NCI-H510A (cell line): ENCODE measurements around the gene CRABP2.

Experiments
- DNase-seq: peaks from one replicate; lab custom pipeline; 2025; lab: John Stamatoyannopoulos, UW

CRABP2 gene

DNA sequence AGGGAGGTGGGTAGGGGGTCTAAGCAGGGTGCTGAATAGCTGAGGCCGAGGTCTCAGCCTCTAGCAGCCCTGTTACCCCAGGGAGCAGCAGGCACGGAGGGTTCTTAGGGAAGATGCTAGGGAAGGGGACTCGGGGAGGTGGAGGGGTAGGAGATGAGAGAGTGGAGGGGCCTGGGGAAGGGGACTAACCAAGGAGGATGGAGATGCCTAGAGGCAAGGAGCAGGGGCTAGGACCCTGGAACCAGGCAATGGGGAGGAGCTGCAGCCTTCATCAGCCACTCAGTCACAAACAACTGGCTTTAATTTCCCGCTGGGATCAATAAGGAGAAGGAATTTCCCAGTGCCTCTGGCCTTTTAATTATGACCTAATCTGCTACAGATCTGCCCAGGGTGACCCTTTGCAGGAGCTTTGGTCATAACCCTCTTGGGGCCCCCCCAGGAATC lies 2.9 kb upstream of the CRABP2 start:
- no peak for DNase-seq

DNA sequence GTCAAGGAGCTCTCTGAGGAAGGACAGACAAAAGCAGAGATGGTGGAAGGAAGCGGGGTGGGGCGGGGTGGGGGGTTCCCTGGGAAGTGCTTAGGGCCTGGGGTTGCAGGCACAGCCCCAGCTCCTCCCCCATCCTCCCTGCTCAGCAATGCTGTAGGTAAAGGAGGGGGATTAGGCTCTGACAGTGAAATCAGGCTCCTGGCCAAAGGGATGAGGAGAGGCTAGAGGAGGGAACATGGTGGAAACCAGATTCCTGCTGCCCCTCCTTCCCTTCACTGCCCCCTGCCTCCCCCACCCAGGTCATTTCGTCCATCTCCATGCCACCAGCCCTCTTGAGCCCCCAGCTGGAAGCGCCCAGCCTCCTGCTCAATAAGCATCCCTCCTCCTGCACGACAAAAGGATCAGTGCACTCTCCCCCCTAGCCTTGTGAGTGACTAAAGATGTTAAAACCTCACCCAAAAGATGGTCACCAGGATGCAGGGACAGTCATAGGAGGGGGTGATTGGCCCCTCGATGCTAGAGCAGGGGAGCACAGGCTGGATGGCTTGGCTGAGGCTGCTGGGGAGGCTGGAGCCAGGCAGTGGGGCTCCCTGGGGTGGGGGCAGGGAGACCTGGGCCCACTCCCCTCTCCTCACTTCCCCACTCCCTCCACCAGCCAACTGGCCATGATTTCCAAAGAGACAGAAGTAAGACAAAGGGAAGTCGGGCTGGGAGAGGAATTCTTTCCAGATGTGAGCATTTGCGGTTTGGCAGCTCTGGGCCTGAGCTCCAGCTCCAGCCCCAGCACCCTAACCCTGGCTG lies 2.2 kb upstream of the CRABP2 start:
- DNase-seq: no peak

DNA sequence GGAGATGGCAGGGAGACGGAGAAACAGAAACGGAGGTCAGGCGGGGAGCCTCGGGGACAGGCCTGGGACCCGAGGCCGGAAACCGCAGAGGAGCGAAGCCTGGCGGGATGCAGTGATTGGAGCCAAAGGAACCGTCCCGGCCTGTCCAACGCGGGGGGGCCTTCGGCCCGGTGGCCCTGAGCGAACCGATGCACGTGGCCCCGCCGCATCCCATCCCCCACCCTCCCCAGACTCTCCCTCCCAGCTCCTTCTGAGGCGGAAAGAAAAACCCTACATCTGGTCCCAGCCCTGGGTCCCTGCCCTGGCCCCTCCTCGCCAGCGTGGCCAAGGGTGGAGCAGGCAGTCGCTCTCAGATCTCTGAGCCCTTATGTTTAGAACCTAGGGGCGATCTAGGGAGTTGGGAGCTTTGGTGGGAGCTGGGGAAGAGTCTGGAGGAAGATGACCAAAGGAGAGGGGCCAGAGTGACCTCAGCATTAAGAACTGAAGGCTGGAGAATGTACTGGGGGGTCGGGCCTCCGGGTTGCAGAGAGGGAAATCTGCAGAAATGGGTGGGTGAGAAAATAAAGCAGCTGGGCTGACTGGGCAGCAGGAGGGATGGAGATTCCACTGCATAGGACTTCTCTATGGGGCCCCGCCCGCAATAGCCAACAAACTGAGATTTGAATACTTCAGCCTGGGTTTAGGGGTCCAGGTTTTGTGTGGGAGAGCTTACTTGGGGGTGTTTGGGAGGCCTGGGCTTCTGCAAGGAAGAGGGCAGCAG lies 1.5 kb upstream of the CRABP2 start:
- no peak for DNase-seq

DNA sequence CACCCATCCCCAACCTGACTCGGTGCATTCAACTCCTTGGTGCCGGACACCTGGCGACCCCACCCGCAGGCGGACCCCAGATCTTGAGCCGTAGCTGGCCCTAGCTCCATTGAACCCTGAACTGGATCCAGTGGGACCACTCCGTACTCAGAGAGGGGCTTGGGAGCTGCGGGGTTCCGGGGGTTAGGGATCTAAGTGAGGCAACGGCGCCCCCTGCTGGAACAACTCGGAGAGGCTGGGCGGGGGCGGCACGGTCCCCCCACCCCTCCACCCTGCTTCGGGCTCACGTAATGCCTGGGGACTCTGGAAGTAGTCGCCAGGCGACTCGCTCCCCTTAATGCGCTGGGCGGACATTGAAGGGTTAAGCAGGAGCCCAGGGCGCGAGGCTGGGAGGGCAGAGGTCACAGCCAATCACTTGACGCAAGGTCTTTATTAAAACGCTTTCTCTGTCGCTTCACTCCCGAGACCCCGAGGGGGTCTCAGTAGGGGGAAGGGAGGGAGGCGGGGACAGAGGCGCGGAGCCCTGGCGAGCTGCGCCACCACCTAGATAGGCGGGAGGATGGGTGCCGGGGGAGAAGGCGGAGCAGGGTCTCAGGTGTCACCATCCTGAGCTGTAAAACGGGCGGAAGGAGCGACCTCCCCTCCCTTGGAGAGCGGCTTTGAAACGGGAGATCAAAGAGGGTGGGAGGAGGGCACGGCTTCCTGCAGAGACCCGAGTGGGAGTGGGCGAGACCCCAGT lies 704 bp upstream of the CRABP2 start:
- DNase-seq: peak; percentile 87

DNA sequence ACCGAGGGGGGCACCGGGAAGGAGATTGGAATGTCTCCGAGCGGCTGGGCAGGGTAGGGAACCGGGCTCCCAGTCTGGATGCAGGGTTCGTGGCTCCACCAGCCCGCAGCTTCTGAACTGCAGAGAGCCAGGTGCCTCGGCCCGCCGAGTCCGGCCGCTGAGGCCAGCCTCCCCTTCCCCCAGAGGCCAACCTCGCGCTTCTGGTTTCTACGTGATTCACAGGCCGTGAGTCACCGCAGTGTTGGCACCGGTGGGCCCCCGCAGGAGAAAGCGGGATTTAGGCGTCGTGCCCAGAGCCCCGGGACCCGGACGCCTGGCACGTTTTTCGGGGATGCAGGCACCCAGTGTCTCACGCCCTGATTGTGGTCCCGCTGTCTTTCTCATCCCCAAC lies 458 bp downstream of the CRABP2 start:
- DNase-seq: no peak

DNA sequence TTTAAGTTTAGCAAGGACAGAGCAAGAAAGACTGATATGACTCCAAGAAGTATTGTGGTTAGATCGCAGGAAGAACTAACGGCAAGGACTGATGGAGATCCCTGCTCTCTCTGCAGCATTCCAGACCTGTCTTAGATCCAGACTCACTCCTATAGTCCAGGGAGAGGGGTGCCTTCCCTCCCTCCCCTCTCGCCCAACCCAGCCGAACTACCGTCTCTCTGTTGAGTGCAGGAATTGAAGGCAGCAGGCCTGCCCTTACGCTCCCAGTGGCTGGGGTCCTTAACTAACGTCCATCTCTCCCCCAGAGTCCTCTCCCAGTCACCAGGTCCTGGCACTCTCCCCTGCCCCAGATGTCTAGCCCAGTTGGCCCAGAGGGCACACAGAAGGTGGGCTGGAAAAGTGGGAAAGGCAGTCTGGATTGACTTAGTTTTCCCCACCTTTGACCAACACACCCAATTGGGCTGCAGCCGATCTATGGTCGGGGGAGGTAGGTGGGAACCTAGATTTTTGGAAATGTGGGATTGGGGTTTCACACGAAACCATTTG lies 1.1 kb downstream of the CRABP2 start:
- DNase-seq: no peak

DNA sequence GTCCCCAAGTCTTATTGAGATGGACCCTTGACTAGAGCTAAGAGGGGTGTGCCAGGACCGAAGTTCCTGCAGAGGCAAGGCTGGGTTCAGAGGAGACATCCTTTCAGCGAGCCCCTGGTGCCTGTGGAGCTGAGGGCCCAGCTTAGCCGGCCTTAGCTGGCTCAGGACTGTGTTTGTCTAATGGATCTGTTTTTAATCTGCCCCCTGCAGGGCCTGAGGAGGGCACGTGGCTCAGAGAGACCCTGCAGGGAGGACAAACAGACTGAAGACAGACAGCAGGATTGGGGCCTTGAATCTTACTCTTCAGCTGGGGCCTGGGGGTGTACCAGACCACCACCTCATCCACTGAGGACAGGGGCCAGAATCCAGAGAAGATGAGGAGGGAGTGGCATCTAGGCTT lies 1.6 kb downstream of the CRABP2 start:
- no peak for DNase-seq

DNA sequence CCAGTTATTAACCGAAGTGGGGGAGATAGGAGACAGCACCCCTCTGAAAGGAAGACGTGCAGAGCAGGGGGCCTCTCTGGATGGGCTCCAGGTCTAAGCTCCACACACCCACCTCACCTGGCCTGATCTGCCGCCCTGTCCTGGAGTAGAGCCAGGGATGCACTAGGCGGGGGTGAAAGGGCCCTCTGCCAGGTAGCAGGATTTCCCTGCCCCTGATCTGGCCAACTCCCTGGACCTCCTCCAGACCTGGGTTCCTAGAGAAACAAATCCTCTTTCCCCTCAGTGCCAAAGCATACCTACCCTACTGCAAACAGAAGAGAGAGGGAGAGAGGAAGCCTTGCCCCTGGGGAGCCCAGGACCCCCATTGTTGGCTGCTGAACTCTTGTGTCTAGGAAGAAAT lies 2.0 kb downstream of the CRABP2 start:
- no peak for DNase-seq

DNA sequence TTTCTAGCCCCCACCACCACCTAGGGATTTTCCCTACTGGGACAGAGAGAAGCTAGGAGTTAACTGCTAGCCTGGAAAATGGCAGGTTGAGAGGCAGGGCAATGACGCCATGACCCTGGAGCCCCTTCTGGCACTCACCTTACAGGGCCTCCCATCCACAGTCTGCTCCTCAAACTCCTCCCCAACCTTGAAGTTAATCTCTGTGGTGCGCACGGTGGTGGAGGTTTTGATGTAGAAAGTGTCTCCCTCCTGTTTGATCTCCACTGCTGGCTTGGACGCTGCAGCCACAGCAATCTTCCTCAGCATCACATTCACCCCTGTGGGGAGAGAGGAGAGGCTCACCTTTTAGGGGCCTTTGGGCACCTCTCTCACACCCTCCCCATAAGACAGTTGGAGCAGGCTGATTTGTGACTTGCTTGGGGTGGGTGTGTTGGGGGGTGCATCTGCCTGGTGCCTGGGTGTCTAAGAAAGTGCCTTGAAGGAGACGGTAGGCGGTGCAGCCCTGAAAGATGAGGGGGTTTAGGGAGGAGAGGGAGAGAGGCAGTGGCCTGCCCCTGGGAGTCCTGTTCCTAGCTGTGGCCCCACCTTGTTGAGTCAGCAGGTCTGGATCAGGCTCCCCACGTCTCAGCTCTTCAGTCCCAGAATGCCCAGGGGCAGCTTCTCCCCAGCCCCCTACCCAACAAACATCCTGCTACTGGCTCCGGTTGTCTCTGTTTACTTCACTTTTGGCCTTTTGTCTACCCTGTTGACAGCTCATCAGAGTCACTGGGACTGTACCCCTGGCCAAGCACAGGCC lies 4.4 kb downstream of the CRABP2 start:
- no peak for DNase-seq

DNA sequence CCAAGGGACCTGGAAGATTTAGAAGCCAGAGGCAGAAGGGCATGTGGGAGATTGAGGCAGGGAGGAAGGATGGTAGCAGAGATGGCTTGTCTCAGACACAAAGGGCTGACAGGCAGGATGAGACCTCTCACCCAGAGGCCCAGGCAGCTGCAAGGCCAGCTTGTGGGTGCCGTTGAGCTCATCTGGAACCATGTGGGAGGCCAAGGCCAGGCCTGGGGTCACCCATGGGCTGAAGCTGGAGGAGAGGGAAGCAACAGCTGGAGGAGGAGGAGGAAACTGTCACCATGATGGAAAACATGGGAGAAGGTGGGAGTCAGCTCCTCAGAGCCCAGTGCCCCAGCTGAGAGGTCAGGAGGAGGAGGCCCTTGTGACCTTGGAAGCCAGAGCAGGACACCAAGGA lies 6.4 kb downstream of the CRABP2 start:
- DNase-seq: no peak

DNA sequence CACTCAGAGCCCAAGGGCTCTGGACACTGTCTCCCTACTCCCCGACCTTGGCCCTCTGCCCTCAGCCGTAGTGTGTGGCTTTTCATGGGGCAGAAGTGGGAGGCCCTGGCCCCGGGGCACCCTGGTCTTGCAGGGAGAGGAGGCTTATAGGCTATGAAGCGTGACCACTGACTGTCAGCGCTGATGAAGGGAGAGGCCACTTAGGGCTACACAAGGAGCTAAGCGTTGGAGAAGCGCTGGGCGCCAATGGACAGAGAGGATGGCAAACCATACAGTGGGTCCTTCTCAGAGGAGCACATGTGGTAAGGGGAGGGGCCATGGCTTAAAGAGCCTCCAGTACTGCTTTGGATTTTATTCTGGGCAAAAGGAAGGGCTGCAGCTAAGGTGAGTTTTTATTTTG lies 7.9 kb downstream of the CRABP2 start:
- peak; percentile 87 for DNase-seq

DNA sequence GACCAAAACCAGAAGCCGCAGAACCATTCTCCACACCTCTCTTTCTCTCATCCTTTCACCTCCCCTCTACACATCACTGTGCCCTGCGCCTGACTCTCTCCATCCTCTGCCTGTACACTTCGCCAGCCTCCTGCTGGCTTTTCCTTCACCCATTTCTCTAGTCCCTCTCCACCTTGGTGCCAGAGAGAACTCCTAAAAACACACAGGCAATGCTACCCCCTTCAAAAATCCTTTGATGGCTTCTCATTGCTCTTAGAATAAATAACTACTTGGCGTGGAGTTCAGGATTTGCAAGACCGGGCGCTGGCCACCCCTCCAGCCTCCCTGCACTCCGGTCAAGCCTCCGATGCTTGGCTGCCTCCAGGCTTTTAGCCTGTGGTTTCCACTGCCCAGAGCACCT lies 8.6 kb downstream of the CRABP2 start:
- DNase-seq: no peak

DNA sequence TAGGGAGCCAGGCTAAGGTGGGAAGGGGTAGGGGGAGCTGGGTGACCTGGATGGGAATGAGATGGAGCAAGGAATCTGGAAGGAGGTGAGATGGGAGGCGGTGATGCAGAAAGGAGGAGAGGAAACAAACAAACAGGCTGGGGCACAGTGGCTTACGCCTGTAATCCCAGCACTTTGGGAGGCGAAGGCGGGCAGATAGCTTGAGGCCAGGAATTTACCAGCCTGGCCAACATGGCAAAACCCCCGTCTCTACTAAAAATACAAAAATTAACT lies 10.8 kb downstream of the CRABP2 start:
- DNase-seq: no peak

DNA sequence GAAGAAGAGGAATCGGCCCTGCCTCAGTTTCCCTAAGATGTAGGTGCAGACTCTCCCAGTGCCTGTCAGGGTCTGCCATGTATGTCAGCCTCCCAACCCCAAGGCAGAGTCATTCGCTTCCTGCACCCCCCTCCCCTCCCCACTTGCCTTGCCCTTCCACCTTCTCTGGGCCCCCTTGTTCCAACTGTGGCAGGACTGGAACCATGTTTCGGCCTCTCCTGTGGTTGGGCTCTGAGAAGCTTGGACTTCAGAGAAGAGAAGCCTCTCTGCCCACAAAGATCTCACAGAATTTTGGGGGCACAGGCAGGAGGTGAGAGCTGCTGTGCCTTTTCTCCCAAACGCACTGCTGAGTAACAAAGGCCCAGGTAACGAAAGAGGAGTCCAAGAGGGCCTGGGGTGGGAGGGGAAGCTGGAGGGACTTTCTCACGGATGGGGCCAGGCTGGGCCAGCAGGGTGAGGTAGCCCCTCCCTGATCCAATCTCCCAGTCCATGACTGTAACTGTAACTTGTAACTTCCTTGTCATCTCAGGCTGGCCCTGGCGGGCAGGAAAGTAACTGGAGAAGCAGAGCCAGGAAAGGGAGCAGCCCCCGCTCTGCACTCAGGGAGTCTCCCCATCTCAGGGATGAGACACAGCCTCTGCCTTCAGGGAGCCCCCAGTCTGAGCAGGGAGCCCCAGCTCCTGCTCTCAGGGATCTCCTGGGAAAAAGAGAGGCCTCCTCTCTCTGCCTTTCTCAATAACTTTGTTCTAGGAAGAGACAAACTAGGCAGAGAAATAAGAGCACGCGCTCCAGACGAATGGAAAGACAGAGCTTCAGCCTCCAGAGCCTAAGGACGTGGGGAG lies 11.3 kb downstream of the CRABP2 start:
- no peak for DNase-seq

DNA sequence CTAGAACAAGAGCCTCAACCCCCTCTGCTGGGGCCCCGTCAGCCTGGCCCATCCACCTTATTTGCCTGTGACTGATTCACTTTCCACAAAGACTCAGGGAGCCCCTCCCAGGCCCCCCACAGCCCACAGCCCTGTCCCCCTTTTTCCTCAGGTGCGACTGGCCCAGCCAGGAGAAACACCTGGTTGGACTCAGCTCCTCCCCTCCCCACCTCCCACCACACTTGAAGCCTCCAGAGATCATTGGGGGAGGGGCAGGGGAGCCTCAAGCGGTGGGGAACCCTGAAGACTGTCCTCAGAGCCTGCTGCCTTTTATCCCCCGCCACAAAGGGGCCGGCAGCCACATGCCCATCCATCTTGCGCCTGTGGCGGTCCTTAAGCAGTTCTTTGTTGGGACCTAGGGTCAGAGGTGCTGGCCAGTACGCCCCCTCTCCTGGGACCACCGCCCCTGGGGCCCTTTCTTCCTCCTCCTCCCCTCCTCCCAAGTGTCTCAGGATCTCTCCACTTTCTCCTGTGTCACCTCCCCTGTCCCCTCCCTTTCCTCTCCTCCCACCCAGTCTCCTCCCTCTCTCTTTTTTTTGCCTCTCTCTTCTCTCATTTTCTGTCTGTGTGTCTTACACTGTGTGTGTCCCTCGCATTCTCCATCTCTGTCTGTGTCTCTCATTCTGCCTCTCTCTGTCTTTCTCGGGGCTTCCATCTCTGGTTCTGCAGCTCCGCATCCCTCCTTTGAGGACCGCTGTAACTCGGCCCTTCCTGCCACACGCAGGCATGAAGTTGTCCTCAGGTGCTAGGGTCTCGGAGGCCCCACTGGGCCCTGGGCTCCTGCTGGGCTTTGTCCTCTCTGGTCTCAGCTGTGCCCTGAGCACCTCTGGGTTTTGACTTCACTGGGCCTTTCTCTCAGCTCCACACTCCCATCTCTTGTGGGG lies 12.2 kb downstream of the CRABP2 start:
- peak; percentile 92 for DNase-seq

DNA sequence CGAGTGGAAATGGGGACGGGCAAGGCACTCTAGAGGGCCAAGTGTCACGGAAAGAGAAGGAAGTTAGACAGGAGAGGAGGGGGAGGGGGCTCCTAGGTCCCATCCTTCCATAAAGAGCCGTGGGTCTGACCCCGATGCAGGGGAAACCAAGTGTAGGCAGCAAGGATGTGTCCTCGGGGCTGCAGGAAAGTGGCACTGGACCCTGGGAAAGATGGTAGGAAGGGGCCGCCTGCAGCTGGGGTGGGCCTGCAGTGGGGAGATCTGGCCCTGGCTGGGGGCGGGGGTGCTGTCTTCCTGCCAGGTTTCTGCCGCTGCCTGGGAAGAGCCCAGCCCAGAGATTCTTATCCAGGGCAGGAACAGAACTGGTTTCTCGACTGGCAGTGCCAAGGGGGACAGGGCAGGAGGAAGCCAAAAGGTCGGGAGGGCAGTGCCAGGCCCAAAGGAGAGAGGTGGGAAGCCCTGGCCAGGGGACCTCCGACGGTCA lies 12.9 kb downstream of the CRABP2 start:
- DNase-seq: no peak

DNA sequence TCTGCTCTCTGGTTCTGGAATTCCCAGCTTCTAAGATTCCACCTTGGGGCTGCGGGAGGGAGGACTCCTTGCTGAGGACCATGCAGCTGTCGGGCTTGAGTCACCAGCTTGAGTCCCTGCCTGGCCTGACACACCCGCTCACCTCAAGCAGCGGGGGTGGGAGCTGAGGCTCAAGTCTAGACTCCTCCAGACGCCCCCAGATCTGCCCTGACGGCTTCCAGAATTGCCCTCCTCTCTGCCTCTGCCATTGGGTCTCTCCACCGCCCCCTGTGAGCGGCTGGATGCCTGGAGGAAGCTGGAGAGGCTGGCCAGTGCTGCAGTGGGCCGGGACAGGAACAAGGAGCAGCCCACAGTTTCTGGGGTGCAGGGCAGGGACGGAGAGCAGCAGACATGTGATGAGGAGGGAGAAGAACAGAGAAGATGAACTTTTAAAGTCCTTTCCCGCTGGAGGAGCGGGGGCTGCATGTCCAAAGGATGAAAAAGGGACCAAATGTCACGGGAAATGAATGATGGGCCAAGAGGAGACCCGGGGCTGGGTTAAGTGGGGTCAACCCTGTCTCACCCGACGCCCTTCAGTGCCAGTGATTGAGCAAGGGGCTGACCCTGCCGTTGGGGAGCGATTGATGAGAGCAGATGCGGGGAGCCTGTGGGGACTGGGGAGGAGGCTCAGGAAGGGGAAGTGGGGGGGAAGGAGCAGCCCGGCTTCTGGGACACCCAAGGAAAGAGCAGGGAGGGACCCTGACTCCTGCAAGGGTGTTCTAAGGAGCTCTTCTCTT lies 13.5 kb downstream of the CRABP2 start:
- DNase-seq: no peak

DNA sequence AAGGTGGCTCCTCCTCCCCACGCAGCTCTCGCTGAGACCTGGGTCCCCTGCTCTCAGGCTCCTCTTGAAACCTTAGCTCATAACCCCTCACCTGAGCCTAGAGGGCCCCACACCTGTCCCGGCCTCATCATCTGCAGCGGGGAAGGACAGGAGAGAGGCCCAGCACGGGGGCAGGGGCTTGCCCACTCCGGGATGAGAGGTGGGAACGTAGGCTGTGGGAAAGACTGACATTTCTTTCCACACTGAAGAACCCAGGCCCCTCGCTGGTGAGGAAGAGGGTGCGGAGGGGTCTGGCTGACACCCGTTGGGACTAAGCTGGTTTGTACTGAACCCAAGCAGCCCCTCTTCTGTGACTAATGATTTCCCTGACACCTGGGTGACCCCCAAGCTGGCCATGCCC lies 14.2 kb downstream of the CRABP2 start:
- DNase-seq: no peak

DNA sequence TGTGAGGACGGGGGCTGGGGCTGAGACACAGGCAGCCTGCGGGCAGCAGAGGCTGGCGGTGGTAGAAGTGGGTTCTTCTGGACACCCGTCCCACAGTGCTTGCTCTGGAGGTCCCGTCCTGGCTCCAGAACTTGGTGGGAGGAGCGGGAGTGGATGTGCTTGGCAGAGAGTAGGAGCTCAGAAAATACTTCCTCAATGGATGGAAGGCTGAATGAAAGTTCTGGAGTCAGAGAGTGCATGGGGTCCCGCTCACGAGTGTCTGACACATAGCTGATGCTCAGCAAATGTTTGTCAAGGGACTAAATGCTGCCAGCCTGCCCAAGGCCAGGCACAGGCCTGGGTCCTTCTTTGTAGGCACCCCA lies 14.7 kb downstream of the CRABP2 start:
- no peak for DNase-seq
